ENCODE data around the gene C10orf71. TPM values are rescaled to one million over a fixed set of nuclear protein-coding genes. Genes with fewer than 3 reads are reported as not detected.

Gene C10orf71
- total RNA-seq, 1 experiment from 2014 or later: not detected

GRCh38 chr10:49268185-49268584 lies 30.8 kb upstream of the C10orf71 start:
- H3K4me3 ChIP-seq (replicated peaks in 1 of 2; ENCODE audit: low read depth in 1 of 2, low read length in 2 of 2): no peak overlapping the region
- no peaks in the 10 kb centered on the region for H3K4me1 ChIP-seq (ENCODE audit: control insufficient read depth in 1 of 2, insufficient read depth in 2 of 2, low read length in 2 of 2)
- no peaks in the 10 kb centered on the region for H3K9me2 ChIP-seq (ENCODE audit: insufficient read depth)
- H3K4me2 ChIP-seq (ENCODE audit: low read length): no peak overlapping the region
- intact Hi-C loops (cut with micrococcal nuclease): no loop called here
- TF ChIP-seq ZFX (IDR thresholded peaks at IDR 0.05) (no peak), RAD21 (IDR thresholded peaks at IDR 0.05; ENCODE audit: low read depth) (0 out of 2 replicates have a peak, but pooled peaks have one; percentile 8), CBX3 (IDR thresholded peaks at IDR 0.05; ENCODE audit: low read depth) (no peak)
- no TSS peak for BruUV-seq (replicated peaks)
- ChIA-PET POLR2A (no interaction called here), CTCF (no interaction called here), RAD21 (ENCODE audit: low non-redundant PET in 1 of 2, low total read pairs in 2 of 2, uncharacterized antibody in 2 of 2, unreplicated experiment in 2 of 2) (no interaction called here)
- no peak overlapping the region for H3K9ac ChIP-seq (ENCODE audit: low read length)
- no peaks in the 10 kb centered on the region for H3K79me2 ChIP-seq (ENCODE audit: insufficient read depth, low read length)
- no peaks in the 10 kb centered on the region for H3K36me3 ChIP-seq (ENCODE audit: control insufficient read depth in 1 of 2, insufficient read depth in 2 of 2, low read length in 2 of 2)
- no peak overlapping the region for H2AFZ ChIP-seq (ENCODE audit: low read depth, low read length, poor library complexity, severe bottlenecking)
- no peak overlapping the region for H3K27ac ChIP-seq (ENCODE audit: low read depth, low read length)
- H4K20me1 ChIP-seq (ENCODE audit: insufficient read depth): no peaks in the 10 kb centered on the region
- no peak for ATAC-seq
- H3K9me3 ChIP-seq (ENCODE audit: control insufficient read depth in 1 of 2, insufficient read depth in 1 of 2, low read depth in 1 of 2, low read length in 2 of 2): 0 out of 4 replicates have a peak, but pooled peaks cover 0 to 6% of the 10 kb centered on the region in 2 experiments
- no peak for DNase-seq (ENCODE audit: low read depth, low spot score)
- 0 out of 2 replicates have a peak, but pooled peaks cover 4% of the 10 kb centered on the region for H3K27me3 ChIP-seq (ENCODE audit: insufficient read depth, low read length)

GRCh38 chr10:49269523-49269922 lies 29.4 kb upstream of the C10orf71 start:
- DNase-seq (ENCODE audit: low read depth, low spot score) (no peak), ATAC-seq (no peak)
- Histone ChIP-seq H3K9me3 (ENCODE audit: control insufficient read depth in 1 of 2, insufficient read depth in 1 of 2, low read depth in 1 of 2, low read length in 2 of 2) (0 out of 4 replicates have a peak, but pooled peaks cover 0 to 6% of the 10 kb centered on the region in 2 experiments), H3K4me2 (ENCODE audit: low read length) (no peak overlapping the region), H3K27ac (ENCODE audit: low read depth, low read length) (no peak overlapping the region), H3K4me3 (replicated peaks in 1 of 2; ENCODE audit: low read depth in 1 of 2, low read length in 2 of 2) (no peak overlapping the region), H3K4me1 (ENCODE audit: control insufficient read depth in 1 of 2, insufficient read depth in 2 of 2, low read length in 2 of 2) (no peaks in the 10 kb centered on the region), H4K20me1 (ENCODE audit: insufficient read depth) (no peaks in the 10 kb centered on the region), H3K9me2 (ENCODE audit: insufficient read depth) (no peaks in the 10 kb centered on the region), H2AFZ (ENCODE audit: low read depth, low read length, poor library complexity, severe bottlenecking) (no peak overlapping the region), H3K36me3 (ENCODE audit: control insufficient read depth in 1 of 2, insufficient read depth in 2 of 2, low read length in 2 of 2) (no peaks in the 10 kb centered on the region), H3K9ac (ENCODE audit: low read length) (no peak overlapping the region), H3K27me3 (ENCODE audit: insufficient read depth, low read length) (no peaks in the 10 kb centered on the region), H3K79me2 (ENCODE audit: insufficient read depth, low read length) (no peaks in the 10 kb centered on the region)
- TF ChIP-seq RAD21 (IDR thresholded peaks at IDR 0.05; ENCODE audit: low read depth): no peak
- TF ChIP-seq CTCF (IDR thresholded peaks at IDR 0.05 in 2 of 3, conservative IDR thresholded peaks at IDR 0.05 in 1 of 3; ENCODE audit: borderline replicate concordance in 1 of 3, insufficient read depth in 1 of 3, low read depth in 2 of 3, low read length in 2 of 3): no peak
- TF ChIP-seq ZBTB33 (IDR thresholded peaks at IDR 0.05; ENCODE audit: extremely low read depth, insufficient replicate concordance, low read length): no peak
- no peak for TF ChIP-seq FOSL1 (IDR thresholded peaks at IDR 0.05; ENCODE audit: low read depth)
- TF ChIP-seq CEBPB (IDR thresholded peaks at IDR 0.05; ENCODE audit: low read depth): no peak
- TF ChIP-seq POLR2A (IDR thresholded peaks at IDR 0.05; ENCODE audit: borderline replicate concordance, extremely low read depth, insufficient read depth, insufficient read length): no peak
- TF ChIP-seq REST (IDR thresholded peaks at IDR 0.05; ENCODE audit: low read depth): no peak
- TF ChIP-seq YY1 (IDR thresholded peaks at IDR 0.05; ENCODE audit: extremely low read depth, insufficient replicate concordance, low read depth, low read length): no peak
- no peak for TF ChIP-seq TCF7L2 (IDR thresholded peaks at IDR 0.05; ENCODE audit: borderline replicate concordance, extremely low read depth, insufficient read depth, insufficient read length)
- no peak for TF ChIP-seq ELF1 (IDR thresholded peaks at IDR 0.05; ENCODE audit: borderline replicate concordance, low read depth)
- TF ChIP-seq JUND (IDR thresholded peaks at IDR 0.05): no peak
- BruUV-seq (replicated peaks): no TSS peak
- RAD21 ChIA-PET (ENCODE audit: low non-redundant PET in 1 of 2, low total read pairs in 2 of 2, uncharacterized antibody in 2 of 2, unreplicated experiment in 2 of 2): no interaction called here
- intact Hi-C loops (cut with micrococcal nuclease): no loop called here
- CTCF ChIA-PET: no interaction called here
- POLR2A ChIA-PET: no interaction called here

All from HCT116 (cell line).